Stimulated activated naive CD8-positive, alpha-beta T cell treated with anti-CD3 and anti-CD28 coated beads, Interleukin-15, Interleukin-2, amounts not matched to agents 100 ng/mL and 50 ng/mL, for 24 hours (primary cell): ENCODE data around the gene NAB2.

ENCODE experiments used
- H3K27ac Mint-ChIP-seq: one replicate; pipeline ENCODE4 v1.8.0; 2021; ENCODE audit warnings: mild to moderate bottlenecking, mixed read lengths
- H3K27me3 Mint-ChIP-seq: one replicate; pipeline ENCODE4 v1.8.0; 2021; ENCODE audit warnings: mixed read lengths
- H3K36me3 Mint-ChIP-seq: one replicate; pipeline ENCODE4 v1.8.0; 2021; ENCODE audit warnings: low read depth, mixed read lengths
- H3K4me1 Mint-ChIP-seq: one replicate; pipeline ENCODE4 v1.8.0; 2021; ENCODE audit warnings: low read depth, mixed read lengths
- H3K4me3 Mint-ChIP-seq: one replicate; pipeline ENCODE4 v1.8.0; 2021; ENCODE audit warnings: mild to moderate bottlenecking, mixed read lengths
- H3K9me3 Mint-ChIP-seq: one replicate; pipeline ENCODE4 v1.8.0; 2021; ENCODE audit warnings: mixed read lengths

The NAB2 gene

GRCh38 chr12:57087010-57087690, 1.8 kb upstream of the NAB2 start:
- Mint-ChIP-seq H3K27ac (peak overlapping the region; percentile 98), H3K4me3 (peak overlapping the region; percentile 88), H3K36me3 (peaks cover 21% of the 10 kb centered on the region), H3K9me3 (no peaks in the 10 kb centered on the region), H3K4me1 (peaks cover 59% of the 10 kb centered on the region), H3K27me3 (no peaks in the 10 kb centered on the region)

- H3K36me3 Mint-ChIP-seq: peaks cover 27% of the 10 kb centered on the region
- H3K4me1 Mint-ChIP-seq: peaks cover 66% of the 10 kb centered on the region
- H3K4me3 Mint-ChIP-seq: peak overlapping the region; percentile 88
- peak overlapping the region; percentile 98 for H3K27ac Mint-ChIP-seq
- no peaks in the 10 kb centered on the region for H3K9me3 Mint-ChIP-seq
- no peaks in the 10 kb centered on the region for H3K27me3 Mint-ChIP-seq
Measured at GRCh38 chr12:57087691-57088353, 1.1 kb upstream of the NAB2 start.

- Mint-ChIP-seq H3K9me3 (no peaks in the 10 kb centered on the region), H3K36me3 (peaks cover 38% of the 10 kb centered on the region), H3K4me1 (peaks cover 75% of the 10 kb centered on the region), H3K27me3 (no peaks in the 10 kb centered on the region), H3K27ac (peak overlapping the region; percentile 89), H3K4me3 (peak overlapping the region; percentile 93)
Measured at GRCh38 chr12:57089271-57090245, 644 bp downstream of the NAB2 start.

- H3K4me3 Mint-ChIP-seq: peak overlapping the region; percentile 93
- no peaks in the 10 kb centered on the region for H3K27me3 Mint-ChIP-seq
- H3K9me3 Mint-ChIP-seq: no peaks in the 10 kb centered on the region
- peaks cover 74% of the 10 kb centered on the region for H3K4me1 Mint-ChIP-seq
- H3K27ac Mint-ChIP-seq: peak overlapping the region; percentile 75
- H3K36me3 Mint-ChIP-seq: peaks cover 45% of the 10 kb centered on the region
Measured at GRCh38 chr12:57090490-57090889, 1.6 kb downstream of the NAB2 start.

- H3K4me3 Mint-ChIP-seq: peak overlapping the region; percentile 93
- H3K4me1 Mint-ChIP-seq: peaks cover 74% of the 10 kb centered on the region
- H3K27ac Mint-ChIP-seq: peak overlapping the region; percentile 75
- H3K36me3 Mint-ChIP-seq: peaks cover 51% of the 10 kb centered on the region
- no peaks in the 10 kb centered on the region for H3K27me3 Mint-ChIP-seq
- H3K9me3 Mint-ChIP-seq: no peaks in the 10 kb centered on the region
Measured at GRCh38 chr12:57090924-57091637, 2.2 kb downstream of the NAB2 start.

- H3K9me3 Mint-ChIP-seq: no peaks in the 10 kb centered on the region
- H3K4me3 Mint-ChIP-seq: peak overlapping the region; percentile 75
- no peaks in the 10 kb centered on the region for H3K27me3 Mint-ChIP-seq
- peak overlapping the region; percentile 75 for H3K27ac Mint-ChIP-seq
- peaks cover 58% of the 10 kb centered on the region for H3K36me3 Mint-ChIP-seq
- peaks cover 71% of the 10 kb centered on the region for H3K4me1 Mint-ChIP-seq
Measured at GRCh38 chr12:57091638-57092528, 3.0 kb downstream of the NAB2 start.

- Mint-ChIP-seq H3K4me1 (peaks cover 71% of the 10 kb centered on the region), H3K27ac (peak overlapping the region; percentile 60), H3K36me3 (peaks cover 63% of the 10 kb centered on the region), H3K9me3 (no peaks in the 10 kb centered on the region), H3K4me3 (peak overlapping the region; percentile 75), H3K27me3 (no peaks in the 10 kb centered on the region)
Measured at GRCh38 chr12:57092529-57092862, 3.6 kb downstream of the NAB2 start.

- H3K27me3 Mint-ChIP-seq: no peaks in the 10 kb centered on the region
- H3K4me3 Mint-ChIP-seq: peak overlapping the region; percentile 75
- H3K36me3 Mint-ChIP-seq: peaks cover 66% of the 10 kb centered on the region
- H3K4me1 Mint-ChIP-seq: peaks cover 70% of the 10 kb centered on the region
- peak overlapping the region; percentile 95 for H3K27ac Mint-ChIP-seq
- H3K9me3 Mint-ChIP-seq: no peaks in the 10 kb centered on the region
Measured at GRCh38 chr12:57092876-57093414, 4.0 kb downstream of the NAB2 start.

GRCh38 chr12:57093415-57094207, 4.7 kb downstream of the NAB2 start:
- peak overlapping the region; percentile 75 for H3K4me3 Mint-ChIP-seq
- H3K27me3 Mint-ChIP-seq: no peaks in the 10 kb centered on the region
- H3K9me3 Mint-ChIP-seq: no peaks in the 10 kb centered on the region
- peak overlapping the region; percentile 95 for H3K27ac Mint-ChIP-seq
- peaks cover 73% of the 10 kb centered on the region for H3K36me3 Mint-ChIP-seq
- peaks cover 67% of the 10 kb centered on the region for H3K4me1 Mint-ChIP-seq

GRCh38 chr12:57094208-57095160, 5.6 kb downstream of the NAB2 start:
- Mint-ChIP-seq H3K36me3 (peaks cover 82% of the 10 kb centered on the region), H3K27ac (peak overlapping the region; percentile 95), H3K4me1 (peaks cover 67% of the 10 kb centered on the region), H3K4me3 (peak overlapping the region; percentile 32), H3K9me3 (no peaks in the 10 kb centered on the region), H3K27me3 (no peaks in the 10 kb centered on the region)

- peaks cover 65% of the 10 kb centered on the region for H3K4me1 Mint-ChIP-seq
- no peak overlapping the region for H3K4me3 Mint-ChIP-seq
- H3K9me3 Mint-ChIP-seq: no peaks in the 10 kb centered on the region
- H3K36me3 Mint-ChIP-seq: peaks cover 84% of the 10 kb centered on the region
- peak overlapping the region; percentile 95 for H3K27ac Mint-ChIP-seq
- H3K27me3 Mint-ChIP-seq: no peaks in the 10 kb centered on the region
Measured at GRCh38 chr12:57095440-57095839, 6.5 kb downstream of the NAB2 start.

- Mint-ChIP-seq H3K4me3 (no peak overlapping the region), H3K9me3 (no peaks in the 10 kb centered on the region), H3K4me1 (peaks cover 58% of the 10 kb centered on the region), H3K36me3 (peaks cover 78% of the 10 kb centered on the region), H3K27ac (peak overlapping the region; percentile 95), H3K27me3 (no peaks in the 10 kb centered on the region)
Measured at GRCh38 chr12:57096099-57096572, 7.2 kb downstream of the NAB2 start.
